HepG2 (cell line): ENCODE results near the gene NFIC. TPM values are rescaled to one million over a fixed set of nuclear protein-coding genes. Genes with fewer than 3 reads are reported as not detected.

Source experiments
- ELF3 ChIP-seq: IDR thresholded peaks from 2 replicates; pipeline ENCODE4 v1.6.1; 2016; ENCODE audit warnings: missing genetic modification reagents, missing compliant biosample characterization
- EP300 ChIP-seq, 3 experiments: sonication (generic) in 1 of 3; formaldehyde crosslinking in 1 of 3; IDR thresholded peaks; 2 replicates each; pipeline versions ENCODE4 v1.5.1 to v1.6.1; 2011 to 2020; ENCODE audit warnings: low read depth in 2 of 3, low read length in 2 of 3, borderline replicate concordance in 1 of 3, improper control_type of control experiment in 1 of 3, mild to moderate bottlenecking in 1 of 3, missing genetic modification reagents in 1 of 3, moderate library complexity in 1 of 3
- FOXO1 ChIP-seq: sonication (generic); formaldehyde crosslinking; IDR thresholded peaks from 2 replicates; pipeline ENCODE4 v1.4.0; 2020; ENCODE audit warnings: missing genetic modification reagents
- GABPA ChIP-seq, 2 experiments: IDR thresholded peaks; 2 replicates each; pipeline ENCODE4 v1.6.1; 2011 to 2016; ENCODE audit warnings: low read depth in 2 of 2, low read length in 1 of 2, missing biosample characterization in 1 of 2, missing genetic modification characterization in 1 of 2
- HNF4A ChIP-seq: sonication (generic); formaldehyde crosslinking; IDR thresholded peaks from 2 replicates; pipeline ENCODE4 v1.4.0; 2020; ENCODE audit warnings: missing genetic modification reagents
- HNRNPLL ChIP-seq: fragments of 200-400 bp; formaldehyde crosslinking; IDR thresholded peaks from 2 replicates; pipeline ENCODE4 v1.6.1; 2017; ENCODE audit warnings: mild to moderate bottlenecking, low read depth, low read length; ENCODE audit not compliant: poor library complexity, severe bottlenecking
- NAIF1 ChIP-seq: sonication (generic); formaldehyde crosslinking; IDR thresholded peaks from 2 replicates; pipeline ENCODE4 v1.5.0; 2020; ENCODE audit warnings: mild to moderate bottlenecking, missing genetic modification reagents, borderline replicate concordance
- NCOA5 ChIP-seq: sonication (generic); formaldehyde crosslinking; IDR thresholded peaks from 2 replicates; pipeline ENCODE4 v1.4.0; 2020; ENCODE audit warnings: missing genetic modification reagents
- NFE2L2 ChIP-seq: fragments of 150-350 bp; IDR thresholded peaks from 2 replicates; pipeline ENCODE4 v1.6.1; 2014; ENCODE audit warnings: low read length
- RFXAP ChIP-seq: sonication (generic); formaldehyde crosslinking; IDR thresholded peaks from 2 replicates; pipeline ENCODE4 v1.4.0; 2020; ENCODE audit warnings: missing genetic modification reagents, borderline replicate concordance
- SETDB1 ChIP-seq: sonication (generic); formaldehyde crosslinking; IDR thresholded peaks from 2 replicates; pipeline ENCODE4 v1.5.1; 2020; ENCODE audit warnings: missing genetic modification reagents, mild to moderate bottlenecking, borderline replicate concordance
- SRF ChIP-seq: IDR thresholded peaks from 2 replicates; pipeline ENCODE4 v1.6.1; 2011; ENCODE audit warnings: mild to moderate bottlenecking, low read depth, low read length, moderate library complexity
- SSRP1 ChIP-seq: IDR thresholded peaks from 2 replicates; pipeline ENCODE4 v1.6.1; 2016; ENCODE audit warnings: control low read depth
- ZBTB38 ChIP-seq: sonication (generic); formaldehyde crosslinking; IDR thresholded peaks from 2 replicates; pipeline ENCODE4 v1.5.1; 2020; ENCODE audit warnings: mild to moderate bottlenecking, missing genetic modification reagents
- ZBTB7A ChIP-seq: sonication (generic); formaldehyde crosslinking; IDR thresholded peaks from 2 replicates; pipeline ENCODE4 v1.8.0; 2022; ENCODE audit warnings: mild to moderate bottlenecking, missing genetic modification reagents
- ZEB1 ChIP-seq: IDR thresholded peaks from 2 replicates; pipeline ENCODE4 v1.6.1; 2012; ENCODE audit warnings: mild to moderate bottlenecking, low read depth, inconsistent platforms; ENCODE audit not compliant: insufficient replicate concordance
- ZMYM2 ChIP-seq: sonication (generic); formaldehyde crosslinking; IDR thresholded peaks from 2 replicates; pipeline ENCODE4 v1.8.0; 2022; ENCODE audit warnings: mild to moderate bottlenecking, missing genetic modification reagents
- ZNF136 ChIP-seq: sonication (generic); formaldehyde crosslinking; IDR thresholded peaks from 2 replicates; pipeline ENCODE4 v1.8.1; 2022; ENCODE audit warnings: low read depth, mild to moderate bottlenecking, moderate library complexity, missing genetic modification reagents
- ZNF432 ChIP-seq: sonication (generic); formaldehyde crosslinking; IDR thresholded peaks from 2 replicates; pipeline ENCODE4 v1.5.0; 2020; ENCODE audit warnings: missing genetic modification reagents, mild to moderate bottlenecking, borderline replicate concordance
- ZNF605 ChIP-seq: sonication (generic); formaldehyde crosslinking; IDR thresholded peaks from 2 replicates; pipeline ENCODE4 v1.8.0; 2022; ENCODE audit warnings: mild to moderate bottlenecking, missing genetic modification reagents
- ZNF7 ChIP-seq: IDR thresholded peaks from 2 replicates; pipeline ENCODE4 v1.6.1; 2016; ENCODE audit warnings: missing biosample characterization, missing genetic modification reagents
- ZNF776 ChIP-seq: sonication (generic); formaldehyde crosslinking; IDR thresholded peaks from 2 replicates; pipeline ENCODE4 v1.4.0; 2020; ENCODE audit warnings: mild to moderate bottlenecking, missing genetic modification reagents
- polyA plus RNA-seq, 8 experiments: library from polyadenylated mRNA; depleted of rRNA in 3 of 8; stranded (reverse) in 7 of 8; unstranded in 1 of 8; fragments of >200 nt; fragmentation: Illumina TruSeq in 4 of 8; extraction: Trizol in 4 of 8; gene quantifications; 2 replicates each; pipeline versions ENCODE4 v1.2.1 to v1.2.3, GENCODE V29; 2011 to 2016; ENCODE audit warnings: low read depth in 4 of 8, missing spikeins in 1 of 8, mixed read lengths in 1 of 8; ENCODE audit not compliant: insufficient read depth in 1 of 8
- total RNA-seq, 5 experiments: library from RNA; depleted of rRNA; stranded (reverse); fragments of >200 nt; fragmentation: Illumina TruSeq; extraction: Trizol; gene quantifications; 2 replicates each; pipeline ENCODE4 v1.2.3, GENCODE V29; 2016; ENCODE audit warnings: low read depth in 1 of 5
- TF ChIP-seq, protein P1 (sequence below): IDR thresholded peaks from 2 replicates; pipeline ENCODE4 v1.6.1; 2016; ENCODE audit warnings: missing genetic modification reagents, missing compliant biosample characterization
- TF ChIP-seq, protein P2 (sequence below): IDR thresholded peaks from 2 replicates; pipeline ENCODE4 v1.6.1; 2016; ENCODE audit warnings: mild to moderate bottlenecking, missing biosample characterization, missing genetic modification reagents
- TF ChIP-seq, protein P3 (sequence below): IDR thresholded peaks from 2 replicates; pipeline ENCODE4 v1.6.1; 2016; ENCODE audit warnings: missing compliant biosample characterization, missing genetic modification reagents, borderline replicate concordance

The NFIC gene
- total and polyA plus RNA-seq, 2 of the 13 experiments (the other 11 are each of a cell fraction or from before 2014, with no cell fraction given): 1.3 to 2.5 TPM

DNA sequence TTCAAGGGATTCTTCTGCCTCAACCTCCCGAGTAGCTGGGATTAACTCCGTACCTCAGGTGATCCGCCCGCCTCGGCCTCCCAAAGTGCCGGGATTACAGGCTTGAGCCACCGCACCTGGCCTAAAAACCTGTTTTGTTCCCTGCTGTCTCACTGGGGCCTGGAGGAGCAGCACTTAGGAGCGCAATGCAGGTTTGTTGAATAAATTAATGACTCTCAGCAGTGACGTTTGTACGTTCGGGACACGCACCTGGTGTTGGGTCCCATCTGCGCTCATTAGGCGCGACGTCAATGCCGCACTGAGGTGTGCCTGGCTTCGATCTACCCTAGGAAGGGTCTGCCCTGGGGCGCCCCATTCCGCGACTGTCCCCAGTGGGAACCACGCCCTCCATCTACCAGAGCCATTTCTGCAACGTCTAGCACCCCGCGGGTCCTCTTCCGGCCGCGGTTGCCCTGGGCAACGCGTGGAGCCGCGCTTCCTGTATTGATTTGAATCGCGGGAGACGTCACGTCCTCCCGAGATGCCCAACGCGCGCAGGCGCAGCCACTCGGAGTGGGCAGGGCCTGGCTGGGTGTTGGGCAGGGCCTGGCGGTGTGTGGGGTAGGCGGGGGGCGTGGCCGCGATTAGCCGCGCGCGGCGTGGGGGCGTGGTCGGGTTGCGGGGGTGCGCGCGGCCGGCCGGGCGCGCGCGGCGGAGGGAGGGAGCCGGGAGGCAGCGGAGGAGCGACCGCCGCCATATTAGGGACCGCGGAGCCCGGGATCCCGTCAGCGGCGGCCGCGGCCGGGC lies 139.4 kb downstream of the NFIC start, which contains the start of gene FZR1 (continued):
- TF ChIP-seq SRF (peak; percentile 26; the same call in 1 of the 2 replicates), HNRNPLL (peak; percentile 50), ZBTB7A (no peak), SETDB1 (CRISPR knock-in tag) (no peak), EP300 (IDR thresholded peaks at IDR 0.05; ENCODE audit: low read depth in 2 of 2, low read length in 2 of 2) (0 out of 4 replicates have a peak, but pooled peaks of 1 of the 2 experiments have one; percentile 39), EP300 (CRISPR knock-in tag; IDR thresholded peaks at IDR 0.05; ENCODE audit: borderline replicate concordance) (peak; percentile 19; the same call in 1 of the 2 replicates), ZNF776 (CRISPR knock-in tag) (no peak), GABPA (IDR thresholded peaks at IDR 0.05; ENCODE audit: low read depth, low read length) (peak; percentile 89), GABPA (CRISPR knock-in tag; IDR thresholded peaks at IDR 0.05; ENCODE audit: low read depth) (peak; percentile 96), ZNF7 (no peak), HNF4A (no peak), NFE2L2 (no peak), ZNF432 (CRISPR knock-in tag) (no peak), ZMYM2 (peak; percentile 75; the same call in 1 of the 2 replicates), ZEB1 (no peak), ZNF605 (CRISPR knock-in tag) (peak; percentile 62; the same call in 1 of the 2 replicates), NAIF1 (no peak), RFXAP (peak; percentile 59; the same call in 1 of the 2 replicates), SSRP1 (CRISPR knock-in tag) (no peak), ZNF136 (no peak), NCOA5 (CRISPR knock-in tag) (no peak), FOXO1 (CRISPR knock-in tag) (peak; percentile 12; the same call in 1 of the 2 replicates), ZBTB38 (CRISPR knock-in tag) (peak; percentile 48; the same call in 1 of the 2 replicates), ELF3 (peak; percentile 66)
- TF ChIP-seq, protein P1, sequence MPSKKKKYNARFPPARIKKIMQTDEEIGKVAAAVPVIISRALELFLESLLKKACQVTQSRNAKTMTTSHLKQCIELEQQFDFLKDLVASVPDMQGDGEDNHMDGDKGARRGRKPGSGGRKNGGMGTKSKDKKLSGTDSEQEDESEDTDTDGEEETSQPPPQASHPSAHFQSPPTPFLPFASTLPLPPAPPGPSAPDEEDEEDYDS: peak; percentile 49; the same call in 1 of the 2 replicates
- TF ChIP-seq, protein P2, sequence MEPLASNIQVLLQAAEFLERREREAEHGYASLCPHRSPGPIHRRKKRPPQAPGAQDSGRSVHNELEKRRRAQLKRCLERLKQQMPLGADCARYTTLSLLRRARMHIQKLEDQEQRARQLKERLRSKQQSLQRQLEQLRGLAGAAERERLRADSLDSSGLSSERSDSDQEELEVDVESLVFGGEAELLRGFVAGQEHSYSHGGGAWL: peak; percentile 38; the same call in 1 of the 2 replicates
- TF ChIP-seq, protein P3, sequence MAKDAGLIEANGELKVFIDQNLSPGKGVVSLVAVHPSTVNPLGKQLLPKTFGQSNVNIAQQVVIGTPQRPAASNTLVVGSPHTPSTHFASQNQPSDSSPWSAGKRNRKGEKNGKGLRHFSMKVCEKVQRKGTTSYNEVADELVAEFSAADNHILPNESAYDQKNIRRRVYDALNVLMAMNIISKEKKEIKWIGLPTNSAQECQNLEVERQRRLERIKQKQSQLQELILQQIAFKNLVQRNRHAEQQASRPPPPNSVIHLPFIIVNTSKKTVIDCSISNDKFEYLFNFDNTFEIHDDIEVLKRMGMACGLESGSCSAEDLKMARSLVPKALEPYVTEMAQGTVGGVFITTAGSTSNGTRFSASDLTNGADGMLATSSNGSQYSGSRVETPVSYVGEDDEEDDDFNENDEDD (CRISPR knock-in tag): peak; percentile 88
